Adipose tissue (tissue), 3 donors: ENCODE measurements around the gene CMIP. TPM values are rescaled to one million over a fixed set of nuclear protein-coding genes. Genes with fewer than 3 reads are reported as not detected.

Experiments used
- H3K27ac ChIP-seq: one replicate; pipeline ENCODE4 v1.5.1; 2013; ENCODE audit warnings: low read depth, low read length
- WGBS, 3 donors: extraction: QIAGEN DNeasy Blood & Tissue Kit; methylation state at CpG; one replicate each; pipeline ENCODE4 v1.1.7; 2013; 5-methylcytosine and 5-hydroxymethylcytosine counted together
- polyA plus RNA-seq, 3 donors: library from polyadenylated mRNA; stranded (reverse); fragments of 200-250 nt; gene quantifications; one replicate each; pipeline ENCODE4 v1.2.3, GENCODE V29; 2013
- donor health status: healthy with polysubstance abuse.
- donor health status: Bipolar disorder and iron deficiency.
- donor health status: healthy.

Gene CMIP
- polyA plus RNA-seq, 3 donors: 9.2 to 22.9 (median 13.3) TPM

GRCh38 chr16:81498351-81498750 lies 53.7 kb downstream of the CMIP start:
- WGBS, 3 donors: 83 to 93% (median 93%) methylated on average over 11 of the region's 11 CpGs
- H3K27ac ChIP-seq: no peak overlapping the region

- 80 to 84% (median 84%) methylated on average over 20 of the region's 20 CpGs for WGBS, 3 donors
- no peak overlapping the region for H3K27ac ChIP-seq
Observed at GRCh38 chr16:81499576-81500380, 55.2 kb downstream of the CMIP start.

GRCh38 chr16:81500833-81501521 lies 56.4 kb downstream of the CMIP start:
- WGBS, 3 donors: 40 to 83% (median 43%) methylated on average over 17 of the region's 17 CpGs
- no peak overlapping the region for H3K27ac ChIP-seq

GRCh38 chr16:81502396-81503070 lies 57.9 kb downstream of the CMIP start:
- 82 to 85% (median 84%) methylated on average over 17 of the region's 17 CpGs for WGBS, 3 donors
- H3K27ac ChIP-seq: no peak overlapping the region

GRCh38 chr16:81505011-81505661 lies 60.5 kb downstream of the CMIP start:
- 73 to 76% (median 74%) methylated on average over 13 of the region's 13 CpGs for WGBS, 3 donors
- H3K27ac ChIP-seq: no peak overlapping the region

GRCh38 chr16:81509404-81509803 lies 64.8 kb downstream of the CMIP start:
- H3K27ac ChIP-seq: no peak overlapping the region
- WGBS, 3 donors: 95 to 99% (median 98%) methylated on average over 6 of the region's 6 CpGs

GRCh38 chr16:81510016-81510415 lies 65.4 kb downstream of the CMIP start:
- no peak overlapping the region for H3K27ac ChIP-seq
- WGBS, 3 donors: 71 to 79% (median 74%) methylated on average over 10 of the region's 10 CpGs

GRCh38 chr16:81511371-81511770 lies 66.8 kb downstream of the CMIP start:
- 97% methylated on average over 5 of the region's 5 CpGs for WGBS, 3 donors
- H3K27ac ChIP-seq: no peak overlapping the region

GRCh38 chr16:81513204-81514040 lies 68.8 kb downstream of the CMIP start:
- H3K27ac ChIP-seq: no peak overlapping the region
- WGBS, 3 donors: 33 to 52% (median 38%) methylated on average over 21 of the region's 21 CpGs

- 65 to 89% (median 73%) methylated on average over 7 of the region's 7 CpGs for whole genome bisulfite sequencing, 3 donors
- H3K27ac ChIP-seq: no peak overlapping the region
Observed at GRCh38 chr16:81514041-81514559, 69.5 kb downstream of the CMIP start.

- H3K27ac ChIP-seq: no peak overlapping the region
- 86 to 93% (median 91%) methylated on average over 15 of the region's 15 CpGs for WGBS, 3 donors
Observed at GRCh38 chr16:81514568-81515258, 70.1 kb downstream of the CMIP start.

- WGBS, 3 donors: 89 to 94% (median 93%) methylated on average over 11 of the region's 11 CpGs
- no peak overlapping the region for H3K27ac ChIP-seq
Observed at GRCh38 chr16:81515281-81515680, 70.7 kb downstream of the CMIP start.

GRCh38 chr16:81515721-81516120 lies 71.1 kb downstream of the CMIP start:
- H3K27ac ChIP-seq: no peak overlapping the region
- 77 to 89% (median 79%) methylated on average over 10 of the region's 10 CpGs for WGBS, 3 donors

GRCh38 chr16:81516478-81517149 lies 72.0 kb downstream of the CMIP start:
- WGBS, 3 donors: 70 to 79% (median 77%) methylated on average over 14 of the region's 14 CpGs
- H3K27ac ChIP-seq: no peak overlapping the region

- WGBS, 3 donors: 55 to 88% (median 85%) methylated on average over 4 of the region's 4 CpGs
- H3K27ac ChIP-seq: no peak overlapping the region
Observed at GRCh38 chr16:81517150-81517499, 72.5 kb downstream of the CMIP start.

GRCh38 chr16:81517629-81518438 lies 73.2 kb downstream of the CMIP start:
- no peak overlapping the region for H3K27ac ChIP-seq
- 61 to 79% (median 65%) methylated on average over 20 of the region's 20 CpGs for WGBS, 3 donors
